Right cardiac atrium (tissue), 5 donors: Measurements from ENCODE around the gene TBKBP1. TPM values are rescaled to one million over a fixed set of nuclear protein-coding genes. Genes with fewer than 3 reads are reported as not detected.
A peak's percentile ranks its signal among the peaks of the same experiment; 100 is the strongest.

ENCODE experiments used
- ATAC-seq, 2 donors: fragments of 200-7000 bp; cut with Tn5 transposase; one replicate each; pipeline versions ENCODE4 v1.8.0 to v1.9.1; 2020; ENCODE audit warnings: moderate library complexity in 2 of 2, mild to moderate bottlenecking in 1 of 2
- DNase-seq, 3 donors: peaks; one replicate each; pipeline ENCODE4 v3.0.0-alpha.2; 2020
- H3K27ac ChIP-seq: one replicate; pipeline ENCODE4 v1.5.1; 2013; ENCODE audit warnings: mild to moderate bottlenecking, low read length, control low read depth, moderate library complexity
- H3K27me3 ChIP-seq: one replicate; pipeline ENCODE4 v1.6.1; 2013; ENCODE audit not compliant: control insufficient read depth, insufficient read depth
- H3K4me1 ChIP-seq: one replicate; pipeline ENCODE4 v1.6.1; 2013; ENCODE audit warnings: low read length; ENCODE audit not compliant: control insufficient read depth, insufficient read depth
- H3K4me3 ChIP-seq: one replicate; pipeline ENCODE4 v1.5.1; 2013; ENCODE audit warnings: low read length, control low read depth
- H3K9me3 ChIP-seq: one replicate; pipeline ENCODE4 v1.6.1; 2013; ENCODE audit warnings: low read length; ENCODE audit not compliant: control insufficient read depth
- WGBS: extraction: QIAGEN DNeasy Blood & Tissue Kit; methylation state at CpG from one replicate; pipeline ENCODE4 v1.1.7; 2013; 5-methylcytosine and 5-hydroxymethylcytosine counted together
- intact Hi-C, 4 donors: fragments of 100-400 bp; cut with DNase I; formaldehyde crosslinking; loops; one replicate each; pipeline versions ENCODE4 v1.11.0 to v1.14.0; 2022 to 2023
- polyA plus RNA-seq: library from polyadenylated mRNA; stranded (reverse); fragments of 200-250 nt; gene quantifications from one replicate; pipeline ENCODE4 v1.2.3, GENCODE V29; 2013
- total RNA-seq, 4 donors: library from RNA; stranded (reverse); fragmentation: NEBNext Ultra II Directional; extraction: Animal tissue kit (Norgen Biotek cat#: 25700); gene quantifications; one replicate each; pipeline ENCODE4 v1.2.1, GENCODE V29; 2021
- donor health status: healthy with polysubstance abuse.
- donor health status: DM: no; HTN: yes; CAD: no.
- donor health status: DM: no; HTN: no; CAD: no.
- donor health status: DM: no; HTN: yes; CAD: no; lungs with severe emphysema.
- donor health status: DM: yes; HTN: yes; CAD: no.

Gene TBKBP1
- total and polyA plus RNA-seq, 5 donors = 17.5 to 27.0 (median 21.5) TPM

DNA sequence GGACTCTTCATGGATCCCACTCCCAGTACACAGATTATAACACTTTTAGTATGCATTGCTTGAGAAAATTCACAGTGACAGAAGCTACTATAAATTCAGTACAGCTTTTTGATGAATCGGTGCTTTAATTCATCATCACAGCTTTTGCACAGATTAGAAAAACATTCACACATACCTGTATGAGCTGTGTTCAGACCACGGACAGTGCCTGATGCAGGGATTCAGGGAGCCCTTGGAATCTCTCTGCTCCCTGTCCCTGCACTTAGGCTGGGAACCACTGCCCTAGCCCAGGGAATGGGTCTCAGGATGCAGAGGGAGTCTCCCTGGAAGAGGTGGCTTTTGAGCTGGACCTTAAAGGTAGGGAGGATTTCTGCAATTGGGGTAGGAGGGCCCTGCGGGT, 13.9 kb downstream of the TBKBP1 start:
- Histone ChIP-seq H3K4me1 (peaks cover 16% of the 10 kb centered on the region), H3K27me3 (no peaks in the 10 kb centered on the region), H3K9me3 (no peaks in the 10 kb centered on the region), H3K4me3 (no peak overlapping the region), H3K27ac (no peak overlapping the region)
- DNase-seq = no peak
- intact Hi-C loops = loop anchor here in 1 of 4 donors (10.0 kb wide), 1 partner anchor 87 kb away; no protein-coding TSS in a partner anchor
- ATAC-seq = no peak
- 70% methylated on average over 3 of the region's 3 CpGs for WGBS

- Histone ChIP-seq H3K4me3 (peak overlapping the region; percentile 36), H3K27ac (no peak overlapping the region), H3K9me3 (no peaks in the 10 kb centered on the region), H3K27me3 (no peaks in the 10 kb centered on the region), H3K4me1 (peaks cover 16% of the 10 kb centered on the region)
- intact Hi-C loops = loop anchor here in 1 of 4 donors (10.0 kb wide), 1 partner anchor 86 kb away; no protein-coding TSS in a partner anchor
- ATAC-seq = no peak
- 56% methylated on average over 31 of the region's 31 CpGs for WGBS
- DNase-seq = no peak
Observed at GRCh38 chr17:47708312-47708863, 14.4 kb downstream of the TBKBP1 start.

DNA sequence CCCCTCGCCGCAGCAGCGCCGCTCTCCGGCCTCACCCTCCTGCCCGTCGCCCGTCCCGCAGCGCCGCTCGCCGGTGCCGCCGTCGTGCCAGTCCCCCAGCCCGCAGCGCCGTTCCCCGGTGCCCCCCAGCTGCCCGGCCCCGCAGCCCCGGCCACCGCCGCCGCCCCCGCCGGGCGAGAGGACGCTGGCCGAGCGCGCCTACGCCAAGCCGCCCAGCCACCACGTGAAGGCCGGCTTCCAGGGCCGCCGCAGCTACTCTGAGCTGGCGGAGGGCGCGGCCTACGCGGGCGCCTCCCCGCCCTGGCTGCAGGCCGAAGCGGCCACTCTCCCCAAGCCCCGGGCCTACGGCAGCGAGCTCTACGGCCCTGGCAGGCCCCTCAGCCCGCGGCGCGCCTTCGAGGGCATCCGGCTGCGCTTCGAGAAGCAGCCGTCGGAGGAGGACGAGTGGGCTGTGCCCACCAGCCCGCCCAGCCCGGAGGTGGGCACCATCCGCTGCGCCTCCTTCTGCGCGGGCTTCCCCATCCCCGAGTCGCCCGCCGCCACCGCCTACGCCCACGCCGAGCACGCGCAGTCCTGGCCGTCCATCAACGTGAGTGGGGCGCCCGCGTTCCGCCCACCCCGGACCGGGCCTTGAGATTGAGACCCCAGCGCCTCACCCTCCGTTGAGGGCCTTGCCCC, 15.0 kb downstream of the TBKBP1 start:
- H3K4me3 ChIP-seq = peak overlapping the region; percentile 36
- 54% methylated on average over 89 of the region's 89 CpGs for WGBS
- H3K27me3 ChIP-seq = no peaks in the 10 kb centered on the region
- intact Hi-C loops = loop anchor here in 1 of 4 donors (10.0 kb wide), 1 partner anchor 86 kb away; no protein-coding TSS in a partner anchor
- no peaks in the 10 kb centered on the region for H3K9me3 ChIP-seq
- ATAC-seq (peak; percentile 57 to 84), DNase-seq (peak; percentile 59 to 88 (median 87))
- H3K27ac ChIP-seq = no peak overlapping the region
- peaks cover 16% of the 10 kb centered on the region for H3K4me1 ChIP-seq

DNA sequence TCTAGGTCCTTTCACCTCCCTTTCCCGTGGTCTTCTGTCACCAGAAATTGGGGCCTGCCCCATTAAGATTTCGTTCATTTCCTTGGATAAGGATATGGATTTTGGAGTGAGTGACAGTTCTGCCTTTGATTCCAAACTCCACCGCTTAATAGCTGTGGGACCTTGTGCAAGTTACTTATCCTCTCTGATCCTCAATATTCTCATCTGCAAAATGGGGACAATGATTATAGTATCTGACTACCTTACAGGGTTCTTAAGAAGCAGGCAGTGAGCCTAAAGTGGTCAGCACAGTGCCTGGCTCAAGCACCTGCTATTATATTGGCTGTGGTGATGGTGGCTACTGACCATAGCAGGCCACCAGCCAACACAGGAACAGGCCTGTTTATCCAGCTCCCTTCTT, 15.6 kb downstream of the TBKBP1 start:
- Histone ChIP-seq H3K9me3 (no peaks in the 10 kb centered on the region), H3K4me1 (peaks cover 16% of the 10 kb centered on the region), H3K27ac (no peak overlapping the region), H3K27me3 (no peaks in the 10 kb centered on the region), H3K4me3 (no peak overlapping the region)
- ATAC-seq = no peak
- DNase-seq = no peak
- 89% methylated on average over 3 of the region's 3 CpGs for WGBS
- intact Hi-C loops = loop anchor here in 1 of 4 donors (10.0 kb wide), 1 partner anchor 85 kb away; no protein-coding TSS in a partner anchor

- WGBS = 91% methylated on average over 15 of the region's 15 CpGs
- ATAC-seq = no peak
Observed at GRCh38 chr17:47711366-47712099, 17.6 kb downstream of the TBKBP1 start.

GRCh38 chr17:47712330-47713023, 18.5 kb downstream of the TBKBP1 start:
- Histone ChIP-seq H3K4me1 (peaks cover 3% of the 10 kb centered on the region), H3K27ac (no peak overlapping the region), H3K9me3 (no peaks in the 10 kb centered on the region), H3K27me3 (no peaks in the 10 kb centered on the region), H3K4me3 (no peak overlapping the region)
- DNase-seq (no peak), ATAC-seq (no peak)
- intact Hi-C loops = no loop called here
- 51% methylated on average over 5 of the region's 5 CpGs for WGBS

More at GRCh38 chr17:47711366-47712099, 17.6 kb downstream of the TBKBP1 start:
- Histone ChIP-seq H3K27ac (no peak overlapping the region), H3K9me3 (no peaks in the 10 kb centered on the region), H3K4me1 (peaks cover 11% of the 10 kb centered on the region), H3K27me3 (no peaks in the 10 kb centered on the region), H3K4me3 (no peak overlapping the region)
- intact Hi-C loops = no loop called here
- peak in 1 of 3 donors; percentile 35 for DNase-seq

- H3K4me1 ChIP-seq = no peaks in the 10 kb centered on the region
- H3K27ac ChIP-seq = no peak overlapping the region
- 43% methylated on average over 15 of the region's 15 CpGs for WGBS
- H3K9me3 ChIP-seq = no peaks in the 10 kb centered on the region
- H3K4me3 ChIP-seq = no peak overlapping the region
- H3K27me3 ChIP-seq = no peaks in the 10 kb centered on the region
- DNase-seq = no peak
- intact Hi-C loops = no loop called here
- ATAC-seq = no peak
Observed at GRCh38 chr17:47713980-47714700, 20.2 kb downstream of the TBKBP1 start.

DNA sequence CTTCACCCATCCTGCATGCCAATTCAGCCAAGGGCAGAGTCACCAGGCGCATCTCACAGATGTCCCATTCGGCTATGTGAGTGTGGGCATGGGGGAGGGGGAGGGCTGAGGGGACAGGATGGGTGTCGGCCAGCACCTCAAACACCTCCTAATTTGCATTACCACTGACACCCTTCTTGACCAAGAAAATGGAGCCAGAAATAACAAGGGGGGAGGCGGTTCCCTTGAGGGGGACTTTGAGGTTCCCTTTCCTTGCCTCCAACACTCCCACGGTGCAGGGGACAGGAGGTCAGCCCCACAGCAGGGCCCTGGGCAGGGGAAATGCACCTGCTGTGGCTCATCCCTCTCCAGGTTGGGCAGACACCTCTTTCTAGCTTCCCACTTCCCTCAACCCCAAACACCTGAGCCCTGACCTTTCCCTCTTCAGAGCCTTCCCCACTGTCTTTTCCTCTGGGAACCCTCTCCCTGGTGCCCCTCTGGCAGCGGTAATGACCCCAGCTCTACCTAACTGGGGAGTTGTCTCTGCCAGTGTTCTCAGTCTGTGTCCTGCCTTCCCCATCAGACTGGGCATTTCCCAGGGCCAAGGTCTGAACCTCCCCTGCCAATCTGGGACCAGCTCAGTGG, 20.9 kb downstream of the TBKBP1 start:
- intact Hi-C loops = no loop called here
- Histone ChIP-seq H3K27ac (no peak overlapping the region), H3K4me3 (no peak overlapping the region), H3K27me3 (no peaks in the 10 kb centered on the region), H3K4me1 (no peaks in the 10 kb centered on the region), H3K9me3 (no peaks in the 10 kb centered on the region)
- DNase-seq (no peak), ATAC-seq (no peak)
- WGBS = 71% methylated on average over 6 of the region's 6 CpGs

DNA sequence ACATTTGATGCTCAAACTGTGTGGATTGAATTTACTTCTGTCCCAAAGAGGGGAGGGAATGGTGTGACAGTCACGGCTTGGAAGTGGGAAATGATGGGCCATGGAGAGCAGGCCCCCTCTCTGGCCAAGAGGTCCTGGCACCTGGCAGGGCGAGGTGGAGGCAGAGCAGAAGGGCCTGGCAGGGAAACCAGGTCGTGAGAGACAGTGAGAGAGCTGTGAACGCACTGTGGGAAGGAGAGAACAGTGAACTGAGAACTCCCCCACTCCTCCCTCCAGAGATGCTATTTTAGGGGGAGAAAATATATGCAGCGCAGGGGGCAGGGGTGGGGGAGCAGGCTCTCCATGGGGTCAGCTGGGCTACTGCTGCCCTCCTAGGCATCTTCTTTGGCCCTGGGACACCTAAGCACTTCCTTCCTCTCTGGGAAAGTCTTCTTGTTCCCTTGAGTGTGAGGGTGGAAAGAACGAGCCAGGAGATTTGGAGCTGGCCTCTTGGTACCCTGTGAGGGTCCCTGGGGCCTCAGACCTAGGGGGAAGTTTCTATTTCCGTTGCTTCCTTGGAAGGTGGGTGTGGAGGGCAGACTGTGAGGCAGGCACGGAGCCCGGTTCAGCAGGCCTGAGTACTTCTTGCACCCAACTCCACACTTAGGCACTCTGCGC, 21.8 kb downstream of the TBKBP1 start:
- ATAC-seq = no peak

DNA sequence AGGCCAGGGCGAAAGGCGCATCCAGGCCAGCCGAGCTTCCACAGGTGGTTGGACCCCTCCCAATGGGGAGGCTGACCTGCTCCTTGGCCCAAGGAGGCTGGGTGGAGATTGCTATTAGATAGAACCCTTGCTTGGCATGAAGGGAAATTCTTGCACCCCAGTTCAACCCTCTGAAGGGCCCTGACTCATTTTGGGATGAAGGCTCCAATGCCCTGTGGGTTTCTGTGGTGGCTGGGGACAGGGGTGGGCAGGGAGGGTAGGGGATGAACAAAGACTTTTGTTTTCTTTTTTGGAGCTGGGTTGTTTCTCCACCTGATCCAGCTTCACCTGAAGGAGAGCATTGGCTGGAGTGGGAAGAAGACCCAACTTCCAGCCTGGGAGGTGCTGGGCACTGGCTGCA, 22.4 kb downstream of the TBKBP1 start:
- intact Hi-C loops = no loop called here
- no peaks in the 10 kb centered on the region for H3K4me1 ChIP-seq
- no peak overlapping the region for H3K27ac ChIP-seq
- ATAC-seq (no peak), DNase-seq (no peak)
- no peaks in the 10 kb centered on the region for H3K27me3 ChIP-seq
- H3K9me3 ChIP-seq = no peaks in the 10 kb centered on the region
- no peak overlapping the region for H3K4me3 ChIP-seq
- WGBS = 87% methylated on average over 3 of the region's 3 CpGs

More for the DNA sequence above, 21.8 kb downstream of the TBKBP1 start:
- no peaks in the 10 kb centered on the region for H3K9me3 ChIP-seq
- no peak overlapping the region for H3K4me3 ChIP-seq
- intact Hi-C loops = no loop called here
- H3K4me1 ChIP-seq = no peaks in the 10 kb centered on the region
- 59% methylated on average over 10 of the region's 10 CpGs for WGBS
- DNase-seq = no peak
- no peak overlapping the region for H3K27ac ChIP-seq
- no peaks in the 10 kb centered on the region for H3K27me3 ChIP-seq
